ENCODE measurements around the gene COMP.

DNA sequence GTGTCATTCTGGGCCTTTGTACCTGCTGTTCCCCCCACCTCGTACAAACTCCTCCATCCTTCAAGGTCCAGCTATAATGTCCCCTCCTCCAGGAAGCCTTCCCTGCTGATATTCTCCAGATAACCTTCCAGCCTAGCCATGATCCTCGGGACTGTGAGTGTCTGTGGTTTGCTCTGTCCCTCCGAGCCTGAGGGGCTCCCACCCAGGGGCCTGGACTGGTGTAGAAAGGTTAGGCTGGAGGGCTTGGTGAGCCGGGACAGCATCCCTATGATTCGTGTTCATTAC, 2.9 kb upstream of the COMP start:
- TF ChIP-seq, protein P1, sequence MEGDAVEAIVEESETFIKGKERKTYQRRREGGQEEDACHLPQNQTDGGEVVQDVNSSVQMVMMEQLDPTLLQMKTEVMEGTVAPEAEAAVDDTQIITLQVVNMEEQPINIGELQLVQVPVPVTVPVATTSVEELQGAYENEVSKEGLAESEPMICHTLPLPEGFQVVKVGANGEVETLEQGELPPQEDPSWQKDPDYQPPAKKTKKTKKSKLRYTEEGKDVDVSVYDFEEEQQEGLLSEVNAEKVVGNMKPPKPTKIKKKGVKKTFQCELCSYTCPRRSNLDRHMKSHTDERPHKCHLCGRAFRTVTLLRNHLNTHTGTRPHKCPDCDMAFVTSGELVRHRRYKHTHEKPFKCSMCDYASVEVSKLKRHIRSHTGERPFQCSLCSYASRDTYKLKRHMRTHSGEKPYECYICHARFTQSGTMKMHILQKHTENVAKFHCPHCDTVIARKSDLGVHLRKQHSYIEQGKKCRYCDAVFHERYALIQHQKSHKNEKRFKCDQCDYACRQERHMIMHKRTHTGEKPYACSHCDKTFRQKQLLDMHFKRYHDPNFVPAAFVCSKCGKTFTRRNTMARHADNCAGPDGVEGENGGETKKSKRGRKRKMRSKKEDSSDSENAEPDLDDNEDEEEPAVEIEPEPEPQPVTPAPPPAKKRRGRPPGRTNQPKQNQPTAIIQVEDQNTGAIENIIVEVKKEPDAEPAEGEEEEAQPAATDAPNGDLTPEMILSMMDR (conservative IDR thresholded peaks at IDR 0.05; ENCODE audit: low read length), result no peak
- no peak for TF ChIP-seq EZH2phosphoT487 (IDR thresholded peaks at IDR 0.05; ENCODE audit: borderline replicate concordance)
